ENCODE measurements around the gene COL6A1. TPM values are rescaled to one million over a fixed set of nuclear protein-coding genes. Genes with fewer than 3 reads are reported as not detected.

COL6A1 gene
- total RNA-seq, 3 donors from 2014 or later (not counting 1 experiment from before 2014, with no cell fraction given) = 1.0 to 5.2 (median 2.5) TPM

GRCh38 chr21:45954261-45954660, 27.3 kb upstream of the COL6A1 start:
- H3K27me3 Mint-ChIP-seq (ENCODE audit: low read depth in 2 of 2) = peaks cover 22 to 28% of the 10 kb centered on the region in 2 donors
- Histone ChIP-seq H3K27me3 (ENCODE audit: control insufficient read depth, insufficient read depth, low read length) (peaks cover 5% of the 10 kb centered on the region), H3K4me1 (ENCODE audit: control insufficient read depth, insufficient read depth, low read length) (no peaks in the 10 kb centered on the region), H3K36me3 (ENCODE audit: control insufficient read depth, insufficient read depth, low read length) (no peaks in the 10 kb centered on the region), H3K9me3 (ENCODE audit: control insufficient read depth, insufficient read depth, low read length) (no peaks in the 10 kb centered on the region), H3K27ac (ENCODE audit: low read length) (no peak overlapping the region), H3K4me3 (ENCODE audit: low read length) (no peak overlapping the region)
- intact Hi-C loops (cut with micrococcal nuclease) = no loop called here
- DNase-seq (no peak), ATAC-seq (no peak)
- 78% methylated on average over 12 of the region's 12 CpGs for WGBS (ENCODE audit: insufficient coverage)
- no peak overlapping the region for H3K27ac Mint-ChIP-seq
- H3K36me3 Mint-ChIP-seq = no peaks in the 10 kb centered on the region
- no peaks in the 10 kb centered on the region for H3K9me3 Mint-ChIP-seq
- no peak overlapping the region for H3K4me3 Mint-ChIP-seq
- peaks cover 0 to 5% of the 10 kb centered on the region in 2 donors for H3K4me1 Mint-ChIP-seq
- no peak for TF ChIP-seq CTCF (IDR thresholded peaks at IDR 0.05)

- Mint-ChIP-seq H3K27me3 (ENCODE audit: low read depth in 2 of 2) (peaks cover 22 to 31% of the 10 kb centered on the region in 2 donors), H3K4me1 (peaks cover 0 to 5% of the 10 kb centered on the region in 2 donors), H3K36me3 (no peaks in the 10 kb centered on the region), H3K27ac (no peak overlapping the region), H3K4me3 (no peak overlapping the region), H3K9me3 (no peaks in the 10 kb centered on the region)
- Histone ChIP-seq H3K27ac (ENCODE audit: low read length) (no peak overlapping the region), H3K4me1 (ENCODE audit: control insufficient read depth, insufficient read depth, low read length) (no peaks in the 10 kb centered on the region), H3K9me3 (ENCODE audit: control insufficient read depth, insufficient read depth, low read length) (peaks cover under 1% of the 10 kb centered on the region), H3K27me3 (ENCODE audit: control insufficient read depth, insufficient read depth, low read length) (peaks cover 5% of the 10 kb centered on the region), H3K36me3 (ENCODE audit: control insufficient read depth, insufficient read depth, low read length) (no peaks in the 10 kb centered on the region), H3K4me3 (ENCODE audit: low read length) (no peak overlapping the region)
- intact Hi-C loops (cut with micrococcal nuclease) = no loop called here
- no peak for ATAC-seq
- 95% methylated on average over 6 of the region's 6 CpGs for WGBS (ENCODE audit: insufficient coverage)
- no peak for DNase-seq
- no peak for TF ChIP-seq CTCF (IDR thresholded peaks at IDR 0.05)
Observed at GRCh38 chr21:45954921-45955320, 26.6 kb upstream of the COL6A1 start.

- no peak for TF ChIP-seq CTCF (IDR thresholded peaks at IDR 0.05)
- Histone ChIP-seq H3K4me3 (ENCODE audit: low read length) (no peak overlapping the region), H3K36me3 (ENCODE audit: control insufficient read depth, insufficient read depth, low read length) (no peaks in the 10 kb centered on the region), H3K4me1 (ENCODE audit: control insufficient read depth, insufficient read depth, low read length) (no peaks in the 10 kb centered on the region), H3K9me3 (ENCODE audit: control insufficient read depth, insufficient read depth, low read length) (peaks cover 4% of the 10 kb centered on the region), H3K27ac (ENCODE audit: low read length) (no peak overlapping the region), H3K27me3 (ENCODE audit: control insufficient read depth, insufficient read depth, low read length) (peaks cover 7% of the 10 kb centered on the region)
- peaks cover 24 to 43% of the 10 kb centered on the region in 2 donors for H3K27me3 Mint-ChIP-seq (ENCODE audit: low read depth in 2 of 2)
- no peak overlapping the region for H3K4me3 Mint-ChIP-seq
- no peak for DNase-seq
- H3K4me1 Mint-ChIP-seq = peaks cover 0 to 5% of the 10 kb centered on the region in 2 donors
- 93% methylated on average over 2 of the region's 4 CpGs for whole genome bisulfite sequencing (ENCODE audit: insufficient coverage)
- intact Hi-C loops (cut with micrococcal nuclease) = no loop called here
- ATAC-seq = no peak
- H3K9me3 Mint-ChIP-seq = no peaks in the 10 kb centered on the region
- H3K36me3 Mint-ChIP-seq = no peaks in the 10 kb centered on the region
- no peak overlapping the region for H3K27ac Mint-ChIP-seq
Observed at GRCh38 chr21:45957551-45957950, 24.0 kb upstream of the COL6A1 start.

- Mint-ChIP-seq H3K27me3 (ENCODE audit: low read depth in 2 of 2) (peaks cover 19 to 48% of the 10 kb centered on the region in 2 donors), H3K27ac (no peak overlapping the region), H3K4me1 (peaks cover 0 to 8% of the 10 kb centered on the region in 2 donors), H3K9me3 (no peaks in the 10 kb centered on the region), H3K4me3 (no peak overlapping the region), H3K36me3 (no peaks in the 10 kb centered on the region)
- Histone ChIP-seq H3K27me3 (ENCODE audit: control insufficient read depth, insufficient read depth, low read length) (peaks cover 7% of the 10 kb centered on the region), H3K4me3 (ENCODE audit: low read length) (no peak overlapping the region), H3K27ac (ENCODE audit: low read length) (no peak overlapping the region), H3K9me3 (ENCODE audit: control insufficient read depth, insufficient read depth, low read length) (peaks cover 4% of the 10 kb centered on the region), H3K4me1 (ENCODE audit: control insufficient read depth, insufficient read depth, low read length) (no peaks in the 10 kb centered on the region), H3K36me3 (ENCODE audit: control insufficient read depth, insufficient read depth, low read length) (no peaks in the 10 kb centered on the region)
- no peak for TF ChIP-seq CTCF (IDR thresholded peaks at IDR 0.05)
- 64% methylated on average over 7 of the region's 7 CpGs for WGBS (ENCODE audit: insufficient coverage)
- ATAC-seq (no peak), DNase-seq (no peak)
- intact Hi-C loops (cut with micrococcal nuclease) = no loop called here
Observed at GRCh38 chr21:45957981-45958600, 23.5 kb upstream of the COL6A1 start.

Data from natural killer cell (primary cell).